ENCODE measurements around the gene KCNMB4.

The KCNMB4 gene

DNA sequence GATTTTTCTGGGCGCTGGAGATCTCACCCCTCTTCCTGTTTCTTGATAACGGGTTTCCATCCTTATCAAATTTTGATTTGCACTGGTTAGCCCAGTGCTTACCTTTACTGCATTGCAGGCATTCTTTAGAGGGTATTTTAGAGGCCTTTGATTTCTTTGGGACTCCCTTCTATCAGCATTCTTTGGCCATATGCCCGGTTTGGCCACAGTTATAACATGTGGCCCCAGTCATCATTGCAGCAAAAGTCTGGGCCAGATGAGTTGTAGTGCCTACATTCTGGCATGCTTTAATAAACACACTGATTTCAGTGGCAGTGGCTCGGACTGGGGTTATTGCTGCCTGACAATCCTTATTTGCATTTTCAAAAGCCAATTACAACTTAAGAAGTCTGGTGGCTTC is 82.3 kb downstream of the KCNMB4 start:
- no peak for DNase-seq

DNA sequence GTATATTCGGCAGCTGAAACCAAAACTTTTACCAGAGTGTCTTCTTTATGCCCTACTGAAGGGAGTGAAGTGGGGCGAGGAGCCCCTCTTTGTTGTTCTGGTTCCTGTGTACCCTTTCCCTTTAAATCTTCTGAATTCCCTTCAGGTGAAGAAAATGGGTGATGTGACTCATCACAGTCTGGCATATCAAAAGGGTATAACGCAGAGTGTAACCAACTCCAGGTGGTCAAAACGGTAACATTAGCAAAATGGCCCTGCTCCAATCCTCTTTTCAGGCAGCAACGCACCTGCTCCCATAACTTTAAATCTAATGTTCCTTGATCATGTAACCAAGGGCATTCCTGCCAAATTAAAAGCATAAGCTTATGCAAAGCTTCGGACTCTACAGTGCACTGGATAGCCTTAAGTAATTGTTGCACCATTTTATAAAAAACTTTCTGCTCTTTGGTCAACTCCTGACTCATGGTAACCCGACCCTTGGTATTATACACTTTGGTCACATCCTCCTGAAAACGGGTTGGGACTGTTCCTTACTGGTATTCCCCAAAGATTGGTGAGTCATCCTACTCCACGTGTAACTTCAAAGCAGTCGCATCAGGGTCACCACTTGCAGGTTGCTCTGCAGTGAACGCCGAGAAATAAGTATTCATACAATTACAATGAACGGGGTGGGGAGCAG is 83.1 kb downstream of the KCNMB4 start:
- DNase-seq, result no peak

GRCh38 chr12:70449753-70450341 is 83.8 kb downstream of the KCNMB4 start:
- no peak for DNase-seq

DNA sequence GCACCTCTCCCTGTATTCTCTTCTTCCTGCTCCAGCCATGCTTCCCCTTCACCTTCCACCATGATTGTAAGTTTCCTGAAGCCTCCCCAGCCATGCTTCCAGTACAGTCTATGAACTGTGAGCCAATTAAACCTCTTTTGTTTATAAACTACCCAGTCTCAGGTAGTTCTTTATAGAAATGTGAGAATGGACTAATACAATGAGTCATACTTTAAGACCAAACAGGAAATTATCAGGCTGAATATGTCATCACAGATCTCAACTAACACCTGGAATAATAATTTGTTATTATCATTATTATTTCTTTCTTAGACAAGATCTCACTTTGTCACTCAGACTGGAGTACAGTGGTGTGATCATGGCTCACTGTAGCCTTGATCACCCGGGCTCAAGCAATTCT is 85.4 kb downstream of the KCNMB4 start:
- DNase-seq, result no peak

DNA sequence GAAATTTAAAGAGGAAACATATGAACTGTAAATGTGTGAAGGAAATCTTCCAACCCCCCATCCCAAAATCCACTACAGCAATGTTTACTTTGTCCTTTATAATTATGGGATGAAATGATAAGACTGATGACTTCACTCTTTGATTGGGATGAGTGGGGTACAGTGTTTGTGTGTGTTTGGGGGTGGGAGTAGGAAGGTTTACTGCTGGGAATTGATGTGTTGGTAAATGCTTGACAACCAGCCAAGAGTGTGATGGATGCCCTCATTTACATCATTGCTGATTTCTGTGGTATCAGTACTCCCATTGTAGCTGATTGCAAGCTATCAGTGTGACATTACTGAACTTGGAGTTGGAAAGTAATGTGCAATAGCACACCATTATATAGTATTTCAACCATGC is 90.9 kb downstream of the KCNMB4 start:
- DNase-seq, result no peak

DNA sequence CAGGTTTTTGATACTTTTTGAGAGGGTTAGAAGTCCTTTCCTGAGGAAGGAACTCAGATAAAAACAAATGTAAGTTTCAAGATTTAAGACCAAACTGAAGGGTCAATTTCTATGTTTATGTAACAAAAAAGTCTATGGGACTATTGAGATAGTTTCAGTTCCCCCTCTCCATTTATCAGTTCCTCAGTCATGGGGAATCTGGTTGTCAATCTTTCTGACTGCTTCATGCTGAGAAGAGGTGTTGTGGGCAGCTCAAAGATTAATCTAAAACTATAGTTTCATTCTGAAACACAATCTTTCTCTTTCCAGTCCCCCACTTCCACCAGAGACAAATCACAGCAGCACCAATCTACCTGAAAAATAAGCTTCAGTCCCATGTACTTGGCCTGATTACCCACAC is 93.7 kb downstream of the KCNMB4 start:
- no peak for DNase-seq

DNA sequence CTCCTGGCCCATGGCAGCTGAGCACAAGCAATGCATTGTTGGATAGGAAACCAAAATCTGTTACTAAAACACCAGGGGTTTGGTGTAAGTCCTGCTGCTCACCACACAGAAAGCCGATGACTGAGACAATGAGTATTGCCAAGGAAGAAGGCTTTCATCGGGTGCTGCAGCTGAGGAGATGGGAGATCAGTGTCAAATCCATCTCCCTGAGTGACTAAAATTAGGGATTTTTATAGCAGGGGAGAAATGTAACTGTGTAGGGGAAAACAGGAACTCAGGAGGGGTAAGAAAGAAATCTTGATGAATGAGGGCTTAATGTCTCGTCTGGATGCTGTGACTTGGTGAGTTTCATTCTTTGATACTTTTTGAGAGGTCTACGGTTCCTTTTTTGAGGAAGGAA is 97.9 kb downstream of the KCNMB4 start:
- no peak for DNase-seq

- DNase-seq, result no peak
These were observed 100.7 kb downstream of the KCNMB4 start for GRCh38 chr12:70466753-70467152.

DNA sequence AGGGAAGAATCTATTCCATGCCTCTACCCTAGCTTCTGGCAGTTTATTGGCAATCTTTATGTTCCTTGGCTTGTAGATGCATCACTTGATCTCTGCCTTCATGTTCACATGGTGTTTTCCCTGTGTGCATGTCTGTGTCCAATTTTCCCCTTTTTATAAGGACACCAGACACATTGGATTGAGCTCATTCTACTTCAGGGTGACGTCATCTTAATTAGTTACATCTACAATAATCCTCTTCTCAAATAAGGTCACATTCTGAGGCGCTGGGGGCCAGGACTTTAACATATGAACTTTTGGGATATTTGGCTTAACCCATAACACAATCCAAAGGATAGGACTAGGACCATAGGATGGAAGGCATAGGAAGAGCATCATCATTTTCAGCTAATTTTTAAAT is 101.4 kb downstream of the KCNMB4 start:
- DNase-seq, result no peak

DNA sequence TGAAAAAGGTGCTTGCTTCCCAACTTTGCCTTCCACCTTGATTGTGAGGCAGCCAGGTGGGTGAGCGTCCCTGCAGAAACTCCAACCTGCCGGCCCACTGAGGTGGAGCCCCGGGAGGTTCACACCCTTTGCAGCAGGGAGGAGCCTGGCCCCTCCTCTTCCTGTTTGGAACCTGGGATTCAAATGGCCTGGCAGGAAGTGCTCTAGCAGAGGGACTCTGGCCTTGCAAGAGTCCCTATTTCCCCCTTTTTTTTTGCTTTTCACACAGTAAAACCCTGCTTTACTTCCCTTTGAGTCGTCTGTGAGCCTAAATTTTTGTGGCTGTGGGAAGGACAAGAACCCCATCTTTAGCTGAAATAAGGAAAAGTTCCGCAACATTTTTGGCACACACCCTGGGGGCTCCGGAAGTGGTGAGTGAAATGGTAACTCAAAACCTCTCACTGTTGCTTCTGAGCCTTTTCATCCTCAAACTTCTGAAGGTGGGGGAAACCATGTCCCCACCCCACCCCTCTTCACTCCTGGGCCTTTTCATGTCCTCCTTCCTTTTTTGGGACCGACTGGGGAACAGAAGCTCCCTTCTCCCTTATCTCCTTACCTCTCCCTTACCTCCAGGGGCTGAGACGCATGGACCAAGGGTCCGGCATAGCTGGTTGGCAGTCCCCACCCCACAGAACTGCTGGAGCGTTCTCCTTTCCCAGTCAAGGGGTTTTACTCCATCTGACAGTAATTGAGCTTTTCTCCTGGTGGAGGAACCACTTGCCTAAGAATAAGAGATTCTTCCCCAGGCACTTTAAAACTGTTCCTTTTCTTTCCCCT is 102.0 kb downstream of the KCNMB4 start:
- DNase-seq, result no peak

GRCh38 chr12:70468741-70469140 is 102.7 kb downstream of the KCNMB4 start:
- DNase-seq, result no peak

- DNase-seq, result no peak
These were observed 103.2 kb downstream of the KCNMB4 start for GRCh38 chr12:70469221-70469820.

GRCh38 chr12:70482764-70483163 is 116.7 kb downstream of the KCNMB4 start:
- DNase-seq, result no peak

All from CD4-positive, alpha-beta T cell treated with Interleukin-10 for 1 hour (primary cell).